Sciatic nerve (tissue), 2 donors: Measurements from ENCODE around the gene ANKRD18A. TPM values are rescaled to one million over a fixed set of nuclear protein-coding genes. Genes with fewer than 3 reads are reported as not detected.
"Not testable (repeated sequence)": the region's sequence is repeated elsewhere in the genome, so short reads cannot be mapped to it uniquely, and the experiment has no call there.

Experiments used
- ATAC-seq: fragments of 200-7000 bp; cut with Tn5 transposase; one replicate; pipeline ENCODE4 v1.9.1; 2020; ENCODE audit warnings: mild to moderate bottlenecking, moderate library complexity
- DNase-seq: peaks from one replicate; pipeline ENCODE4 v3.0.0-alpha.2; 2020; ENCODE audit warnings: low spot score
- intact Hi-C: fragments of 100-400 bp; cut with DNase I; formaldehyde crosslinking; loops from one replicate; pipeline ENCODE4 v1.14.2; 2022
- total RNA-seq: library from RNA; stranded (reverse); fragmentation: NEBNext Ultra II Directional; extraction: Animal tissue kit (Norgen Biotek cat#: 25700); gene quantifications from one replicate; pipeline ENCODE4 v1.2.1, GENCODE V29; 2021
- donor health status: DM: no; HTN: no; CAD: no.
- donor health status: DM: no; HTN: no; CAD: no.

Gene ANKRD18A
- total RNA-seq, 1 donor from 2014 or later: 3.9 TPM

- intact Hi-C loops: no loop called here
- no peak for ATAC-seq
- DNase-seq: no peak
These were observed 18.6 kb upstream of the ANKRD18A start for GRCh38 chr9:38638881-38639576.

- DNase-seq (no peak), ATAC-seq (no peak)
- intact Hi-C loops: no loop called here
These were observed 13.9 kb upstream of the ANKRD18A start for GRCh38 chr9:38634315-38634714.

- no peak for ATAC-seq
- intact Hi-C loops: no loop called here
- no peak for DNase-seq
These were observed 9.1 kb upstream of the ANKRD18A start for GRCh38 chr9:38629511-38629910.

- DNase-seq (no peak), ATAC-seq (no peak)
- intact Hi-C loops: no loop called here
These were observed 5.6 kb upstream of the ANKRD18A start for GRCh38 chr9:38626006-38626405.

- ATAC-seq (no peak), DNase-seq (no peak)
- intact Hi-C loops: no loop called here
These were observed 2.6 kb upstream of the ANKRD18A start for GRCh38 chr9:38622951-38623350.

GRCh38 chr9:38622288-38622674 lies 1.9 kb upstream of the ANKRD18A start:
- ATAC-seq (no peak), DNase-seq (no peak)
- intact Hi-C loops: no loop called here

GRCh38 chr9:38621434-38622287 lies 1.3 kb upstream of the ANKRD18A start:
- no peak for ATAC-seq
- no peak for DNase-seq
- intact Hi-C loops: no loop called here

GRCh38 chr9:38619556-38620447 lies 594 bp downstream of the ANKRD18A start:
- ATAC-seq (no peak), DNase-seq (no peak)
- intact Hi-C loops: no loop called here

- intact Hi-C loops, DNase-seq, ATAC-seq: not testable (repeated sequence)
These were observed 22.2 kb downstream of the ANKRD18A start for GRCh38 chr9:38598029-38598745.

- intact Hi-C loops, ATAC-seq, DNase-seq: not testable (repeated sequence)
These were observed 25.3 kb downstream of the ANKRD18A start for GRCh38 chr9:38595117-38595516.

GRCh38 chr9:38591346-38592063 lies 28.9 kb downstream of the ANKRD18A start:
- DNase-seq, intact Hi-C loops, ATAC-seq: not testable (repeated sequence)

- ATAC-seq, DNase-seq, intact Hi-C loops: not testable (repeated sequence)
These were observed 36.6 kb downstream of the ANKRD18A start for GRCh38 chr9:38583765-38584164.

- DNase-seq, intact Hi-C loops, ATAC-seq: not testable (repeated sequence)
These were observed 40.3 kb downstream of the ANKRD18A start for GRCh38 chr9:38580112-38580511.

- ATAC-seq, intact Hi-C loops, DNase-seq: not testable (repeated sequence)
These were observed 44.2 kb downstream of the ANKRD18A start for GRCh38 chr9:38576181-38576580.

- intact Hi-C loops, ATAC-seq: not testable (repeated sequence)
These were observed 54.3 kb downstream of the ANKRD18A start for GRCh38 chr9:38566048-38566447.

GRCh38 chr9:38565178-38565577 lies 55.2 kb downstream of the ANKRD18A start:
- DNase-seq, intact Hi-C loops, ATAC-seq: not testable (repeated sequence)

More at GRCh38 chr9:38566048-38566447, 54.3 kb downstream of the ANKRD18A start:
- not testable (repeated sequence) for DNase-seq

- intact Hi-C loops, DNase-seq, ATAC-seq: not testable (repeated sequence)
These were observed 56.5 kb downstream of the ANKRD18A start for GRCh38 chr9:38563911-38564310.

- intact Hi-C loops, DNase-seq, ATAC-seq: not testable (repeated sequence)
These were observed 59.3 kb downstream of the ANKRD18A start for GRCh38 chr9:38561134-38561533.
